ENCODE data around the gene NYAP2. TPM values are rescaled to one million over a fixed set of nuclear protein-coding genes. Genes with fewer than 3 reads are reported as not detected.

NYAP2 gene
- polyA plus RNA-seq (ENCODE audit: low read depth in 6 of 6), result not detected

DNA sequence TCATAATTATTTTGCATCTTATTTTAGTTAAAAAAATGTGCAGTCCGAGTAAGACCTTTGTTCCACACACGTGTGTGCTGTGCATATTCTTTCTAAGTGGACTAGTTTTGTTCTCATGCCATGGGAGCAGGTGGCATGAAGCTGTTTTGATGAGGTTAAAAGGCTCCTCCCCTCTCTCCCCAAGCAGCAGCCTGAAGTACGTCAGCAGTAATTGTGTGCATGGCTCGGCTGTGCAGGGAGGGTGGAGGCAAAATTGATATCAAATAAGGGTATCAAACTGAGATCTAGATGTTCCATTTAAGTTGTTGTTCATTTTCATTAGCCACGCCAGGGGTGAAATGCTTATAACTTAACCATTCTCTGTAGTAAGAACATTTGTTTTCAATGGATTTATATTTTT, at the start of gene NYAP2:
NYAP2 (plus strand) TSS at position 207 of the 400 bp plus-strand sequence. CDS start 9,171 bp downstream, outside the sequence.
- no peak within 1 kb of the TSS for H3K4me3 Mint-ChIP-seq
- no peak within 1 kb of the TSS for H3K27ac Mint-ChIP-seq
- H3K9me3 Mint-ChIP-seq, result peaks cover 0 to 2% (median 0%) of the 10 kb centered on the region in 7 donors
- H3K36me3 Mint-ChIP-seq, result no peaks in the 10 kb centered on the region
- ATAC-seq (ENCODE audit: low read depth in 2 of 2), result no peak
- peaks cover 0 to 8% (median 5%) of the 10 kb centered on the region in 3 donors for H3K27me3 Mint-ChIP-seq
- DNase-seq, result no peak
- H3K4me1 Mint-ChIP-seq, result peaks cover 0 to 2% (median 0%) of the 10 kb centered on the region in 3 donors

DNA sequence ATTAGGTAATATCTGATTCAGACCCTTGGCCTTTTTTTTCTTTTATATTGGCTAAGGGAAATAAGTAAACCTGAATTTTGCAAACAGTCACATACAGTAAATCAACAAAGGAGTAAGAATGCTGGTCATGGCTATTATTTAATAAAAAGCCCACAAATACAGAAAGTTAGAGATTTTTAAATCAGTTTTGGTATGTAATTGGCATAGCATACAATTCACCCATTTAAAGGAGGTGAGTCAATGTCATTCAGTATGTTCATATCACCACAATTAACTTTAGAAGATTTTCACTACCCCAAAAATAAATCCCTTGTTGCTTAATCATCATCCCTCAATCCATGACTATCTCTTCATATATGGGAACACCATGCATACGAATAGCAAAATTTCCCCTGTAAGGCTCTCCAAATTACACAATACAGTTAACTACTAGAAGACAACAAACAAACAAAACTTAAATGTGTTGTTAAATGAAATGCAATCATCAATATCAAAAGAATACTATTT, 45.9 kb upstream of the NYAP2 start:
- Mint-ChIP-seq H3K27ac (no peak overlapping the region), H3K4me1 (no peaks in the 10 kb centered on the region), H3K4me3 (no peak overlapping the region), H3K36me3 (no peaks in the 10 kb centered on the region), H3K27me3 (peaks cover 10 to 23% (median 16%) of the 10 kb centered on the region in 3 donors), H3K9me3 (no peaks in the 10 kb centered on the region)
- no peak for ATAC-seq (ENCODE audit: low read depth in 2 of 2)
- no peak for DNase-seq

DNA sequence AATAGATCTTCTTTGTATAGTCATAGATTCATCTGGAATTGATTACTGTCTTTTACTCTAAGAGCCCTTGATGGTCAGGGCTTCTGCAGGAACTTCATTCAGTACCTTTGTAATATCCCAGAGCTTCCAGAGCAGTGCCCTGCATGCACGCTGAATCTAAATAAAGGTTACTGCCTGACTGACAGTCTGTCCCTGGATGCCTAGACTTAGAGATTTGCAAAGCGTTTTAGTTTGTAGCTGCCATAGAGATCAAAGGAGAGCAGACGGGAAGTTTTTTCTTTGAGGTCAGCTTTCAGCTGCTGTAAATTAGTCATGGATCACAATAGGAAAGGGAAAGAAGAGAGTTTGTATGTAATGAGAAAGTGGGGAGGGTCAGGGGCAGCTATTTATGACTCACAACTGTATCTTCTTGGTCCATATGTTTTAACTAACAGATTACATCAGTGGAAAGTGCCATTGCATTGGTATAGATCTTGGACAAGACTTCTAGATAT, 45.2 kb upstream of the NYAP2 start:
- Mint-ChIP-seq H3K27ac (no peak overlapping the region), H3K9me3 (no peaks in the 10 kb centered on the region), H3K27me3 (peaks cover 10 to 23% (median 16%) of the 10 kb centered on the region in 3 donors), H3K36me3 (no peaks in the 10 kb centered on the region), H3K4me1 (no peaks in the 10 kb centered on the region), H3K4me3 (no peak overlapping the region)
- ATAC-seq (ENCODE audit: low read depth in 2 of 2), result no peak
- no peak for DNase-seq

DNA sequence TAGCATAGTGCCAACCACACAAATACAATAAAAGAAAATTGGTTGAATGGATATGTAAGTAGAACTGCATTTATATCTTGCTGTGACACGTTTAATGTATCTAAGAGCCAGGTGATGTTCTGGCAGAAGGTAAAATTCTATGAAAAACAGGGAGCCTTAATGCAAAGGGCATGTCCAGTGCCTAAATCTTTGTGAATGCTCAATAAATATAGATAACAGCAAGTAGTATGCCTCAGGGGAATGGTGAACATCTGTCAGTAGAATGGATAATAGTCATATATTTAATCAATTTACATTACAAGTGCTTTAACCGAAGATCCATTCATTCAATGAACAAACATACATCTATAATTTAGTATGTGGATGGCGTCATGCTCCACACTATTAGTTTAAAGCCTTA, 43.7 kb upstream of the NYAP2 start:
- ATAC-seq (ENCODE audit: low read depth in 2 of 2), result no peak
- Mint-ChIP-seq H3K9me3 (no peaks in the 10 kb centered on the region), H3K4me1 (no peaks in the 10 kb centered on the region), H3K36me3 (no peaks in the 10 kb centered on the region), H3K4me3 (no peak overlapping the region), H3K27ac (no peak overlapping the region), H3K27me3 (peaks cover 8 to 19% (median 11%) of the 10 kb centered on the region in 3 donors)
- no peak for DNase-seq

DNA sequence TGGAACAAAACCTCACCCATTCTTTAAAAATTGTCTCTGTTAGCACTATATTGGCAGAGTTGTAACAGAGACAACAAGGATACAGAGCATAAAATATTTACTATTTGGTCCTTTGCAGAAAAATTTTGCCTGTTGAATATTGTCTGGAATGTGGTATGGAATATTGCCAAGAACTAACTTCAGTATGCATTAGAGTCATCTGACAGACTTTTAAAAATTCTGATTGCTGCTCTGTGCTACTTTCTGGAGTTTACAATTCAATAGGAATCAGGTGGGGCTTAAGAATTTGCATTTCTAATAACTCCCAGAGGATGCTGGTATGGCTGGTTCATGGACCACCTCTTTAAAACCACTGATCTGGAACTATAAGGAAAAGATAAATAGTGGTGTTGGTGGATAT, 32.8 kb upstream of the NYAP2 start:
- H3K36me3 Mint-ChIP-seq, result no peaks in the 10 kb centered on the region
- DNase-seq (no peak), ATAC-seq (ENCODE audit: low read depth in 2 of 2) (no peak)
- no peak overlapping the region for H3K27ac Mint-ChIP-seq
- peaks cover 0 to 3% (median 0%) of the 10 kb centered on the region in 7 donors for H3K9me3 Mint-ChIP-seq
- no peaks in the 10 kb centered on the region for H3K4me1 Mint-ChIP-seq
- peaks cover 0 to 12% (median 2%) of the 10 kb centered on the region in 3 donors for H3K27me3 Mint-ChIP-seq
- H3K4me3 Mint-ChIP-seq, result no peak overlapping the region

DNA sequence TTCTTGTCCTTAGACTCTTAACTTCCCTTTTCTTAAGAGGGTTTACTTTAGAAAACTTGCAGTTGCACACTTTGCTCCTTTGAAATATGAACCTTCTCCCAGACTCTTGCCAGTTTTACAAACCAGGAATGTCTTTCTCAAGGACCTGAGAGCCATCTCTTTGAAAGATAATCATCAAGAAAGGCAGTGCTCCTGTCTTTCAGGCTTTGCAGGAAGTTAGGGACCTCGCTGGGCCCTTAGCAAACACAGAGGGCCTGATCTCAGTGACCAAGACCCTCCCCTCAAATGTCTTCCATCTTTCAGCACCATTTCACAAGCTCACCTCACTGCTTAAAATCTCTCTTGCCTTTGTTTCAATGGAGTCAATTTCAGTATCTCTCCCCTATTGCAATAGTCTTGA, 32.0 kb upstream of the NYAP2 start:
- Mint-ChIP-seq H3K4me3 (no peak overlapping the region), H3K27me3 (peaks cover 0 to 13% (median 5%) of the 10 kb centered on the region in 3 donors), H3K36me3 (no peaks in the 10 kb centered on the region), H3K27ac (no peak overlapping the region), H3K9me3 (peaks cover 0 to 3% (median 0%) of the 10 kb centered on the region in 7 donors), H3K4me1 (no peaks in the 10 kb centered on the region)
- DNase-seq, result no peak
- ATAC-seq (ENCODE audit: low read depth in 2 of 2), result no peak

DNA sequence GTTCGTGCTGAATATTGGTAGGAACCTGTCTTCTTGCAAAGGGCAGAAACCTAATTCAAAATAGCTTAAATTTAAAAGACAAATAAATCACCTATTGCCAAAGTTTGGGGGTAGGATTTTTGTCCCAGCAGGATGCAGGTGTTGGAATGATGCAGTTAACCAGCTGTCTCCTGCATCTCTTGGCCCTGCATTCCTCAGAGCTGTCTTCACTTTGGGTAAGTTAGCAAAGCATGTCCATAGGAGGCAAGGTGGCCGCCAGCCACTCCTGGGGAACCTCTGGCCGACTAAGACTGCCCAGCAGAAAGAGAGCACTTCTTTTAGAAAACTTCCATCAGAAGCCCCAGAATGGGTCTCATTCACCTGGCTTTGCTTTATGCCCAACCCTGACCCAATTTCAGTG, 20.5 kb upstream of the NYAP2 start:
- Mint-ChIP-seq H3K4me1 (no peaks in the 10 kb centered on the region), H3K27me3 (peaks cover 0 to 4% (median 0%) of the 10 kb centered on the region in 3 donors), H3K27ac (no peak overlapping the region), H3K36me3 (no peaks in the 10 kb centered on the region), H3K9me3 (peaks cover 0 to 3% (median 0%) of the 10 kb centered on the region in 7 donors), H3K4me3 (no peak overlapping the region)
- DNase-seq, result no peak
- ATAC-seq (ENCODE audit: low read depth in 2 of 2), result no peak

DNA sequence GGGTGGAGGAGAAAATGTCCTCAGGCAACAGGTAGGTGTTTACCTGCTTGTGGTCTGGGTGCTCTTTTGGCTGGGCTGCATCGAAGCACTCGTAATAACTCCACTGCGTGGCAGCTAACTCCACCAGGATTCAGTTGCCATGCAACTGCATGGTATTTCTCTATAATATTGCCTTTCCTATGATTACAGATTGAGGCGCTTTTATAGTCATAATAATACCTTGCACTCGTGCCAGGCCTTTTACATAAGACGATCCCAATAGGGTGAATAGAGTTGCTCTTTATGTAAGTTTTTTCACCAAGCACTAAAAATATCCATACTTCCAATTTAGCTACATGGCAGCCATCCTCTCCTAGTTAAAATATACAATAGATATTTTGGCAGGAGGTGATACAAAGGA, 19.7 kb upstream of the NYAP2 start:
- DNase-seq (no peak), ATAC-seq (ENCODE audit: low read depth in 2 of 2) (no peak)
- Mint-ChIP-seq H3K27me3 (peaks cover 0 to 4% (median 1%) of the 10 kb centered on the region in 3 donors), H3K9me3 (peaks cover 0 to 3% (median 0%) of the 10 kb centered on the region in 7 donors), H3K36me3 (no peaks in the 10 kb centered on the region), H3K27ac (no peak overlapping the region), H3K4me1 (no peaks in the 10 kb centered on the region), H3K4me3 (no peak overlapping the region)

DNA sequence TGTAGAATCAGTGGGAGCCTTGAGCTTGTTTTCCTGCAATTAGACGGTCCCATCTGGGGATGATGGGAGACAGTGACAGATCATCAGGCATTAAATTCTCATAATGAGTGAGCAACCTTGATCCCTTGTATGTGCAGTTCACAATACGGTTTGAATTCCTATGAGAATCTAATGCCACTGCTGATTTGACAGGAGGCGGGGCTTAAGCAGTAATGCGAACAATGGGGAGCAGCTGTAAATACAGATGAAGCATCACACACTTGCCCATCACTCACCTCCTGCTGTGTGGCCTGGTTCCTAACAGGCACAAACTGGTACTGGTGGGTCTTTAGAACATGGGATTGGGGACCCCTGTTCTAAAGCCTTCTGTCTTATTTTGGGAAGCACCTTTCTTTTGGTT, 17.9 kb upstream of the NYAP2 start:
- H3K9me3 Mint-ChIP-seq, result peaks cover 0 to 3% (median 0%) of the 10 kb centered on the region in 7 donors
- no peak overlapping the region for H3K4me3 Mint-ChIP-seq
- no peaks in the 10 kb centered on the region for H3K4me1 Mint-ChIP-seq
- no peak for ATAC-seq (ENCODE audit: low read depth in 2 of 2)
- DNase-seq, result no peak
- peaks cover 0 to 5% (median 4%) of the 10 kb centered on the region in 3 donors for H3K27me3 Mint-ChIP-seq
- no peaks in the 10 kb centered on the region for H3K36me3 Mint-ChIP-seq
- H3K27ac Mint-ChIP-seq, result no peak overlapping the region

DNA sequence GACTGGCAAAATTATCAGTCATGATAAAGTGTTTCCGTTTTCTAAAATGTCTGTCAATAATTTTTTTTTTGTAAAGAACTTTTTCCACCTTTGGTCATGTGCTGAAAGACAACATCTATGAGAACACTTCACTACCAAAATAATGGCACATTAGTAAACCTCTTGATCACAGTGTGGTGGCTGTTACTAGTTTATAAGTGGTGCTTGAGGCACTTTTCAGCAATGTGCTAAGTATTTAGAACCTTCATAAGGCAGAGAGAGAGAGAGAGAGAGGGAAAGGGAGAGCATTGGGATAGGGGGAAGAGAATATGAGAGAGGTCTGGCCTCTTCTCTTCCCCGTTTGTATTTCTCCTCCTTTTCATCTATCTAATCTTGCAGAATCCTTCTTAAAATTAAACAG, 1.1 kb upstream of the NYAP2 start:
- ATAC-seq (ENCODE audit: low read depth in 2 of 2) (no peak), DNase-seq (no peak)
- Mint-ChIP-seq H3K4me1 (peaks cover 0 to 2% (median 0%) of the 10 kb centered on the region in 3 donors), H3K9me3 (peaks cover 0 to 3% (median 0%) of the 10 kb centered on the region in 7 donors), H3K27ac (no peak overlapping the region), H3K36me3 (no peaks in the 10 kb centered on the region), H3K4me3 (no peak overlapping the region), H3K27me3 (peaks cover 0 to 8% (median 4%) of the 10 kb centered on the region in 3 donors)

DNA sequence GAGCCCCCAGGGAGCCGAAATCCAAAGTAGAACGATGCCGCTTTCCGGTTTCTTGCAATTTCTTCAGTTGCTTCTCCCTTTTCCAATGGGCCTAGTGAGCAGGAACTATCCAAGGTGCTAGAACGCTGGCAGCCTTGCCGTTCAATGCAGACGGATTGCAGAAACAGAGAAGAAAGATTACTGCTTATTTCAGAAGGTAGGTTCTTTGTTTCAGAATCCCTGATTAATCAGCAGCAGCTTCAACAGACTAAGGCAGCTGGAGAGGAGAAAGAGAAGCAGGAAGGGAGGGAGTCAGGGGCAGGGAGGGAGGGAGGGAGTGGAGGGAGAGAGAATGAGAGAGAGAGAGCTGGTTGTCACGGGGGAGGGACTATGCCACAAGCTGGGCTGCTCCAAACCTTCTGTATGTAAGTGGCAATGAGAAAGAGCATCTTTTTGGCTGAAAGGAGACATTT, 576 bp downstream of the NYAP2 start:
- no peaks in the 10 kb centered on the region for H3K9me3 Mint-ChIP-seq
- no peak overlapping the region for H3K4me3 Mint-ChIP-seq
- peaks cover 0 to 2% (median 0%) of the 10 kb centered on the region in 3 donors for H3K4me1 Mint-ChIP-seq
- peaks cover 0 to 9% (median 8%) of the 10 kb centered on the region in 3 donors for H3K27me3 Mint-ChIP-seq
- no peak overlapping the region for H3K27ac Mint-ChIP-seq
- DNase-seq (no peak), ATAC-seq (ENCODE audit: low read depth in 2 of 2) (no peak)
- H3K36me3 Mint-ChIP-seq, result no peaks in the 10 kb centered on the region

DNA sequence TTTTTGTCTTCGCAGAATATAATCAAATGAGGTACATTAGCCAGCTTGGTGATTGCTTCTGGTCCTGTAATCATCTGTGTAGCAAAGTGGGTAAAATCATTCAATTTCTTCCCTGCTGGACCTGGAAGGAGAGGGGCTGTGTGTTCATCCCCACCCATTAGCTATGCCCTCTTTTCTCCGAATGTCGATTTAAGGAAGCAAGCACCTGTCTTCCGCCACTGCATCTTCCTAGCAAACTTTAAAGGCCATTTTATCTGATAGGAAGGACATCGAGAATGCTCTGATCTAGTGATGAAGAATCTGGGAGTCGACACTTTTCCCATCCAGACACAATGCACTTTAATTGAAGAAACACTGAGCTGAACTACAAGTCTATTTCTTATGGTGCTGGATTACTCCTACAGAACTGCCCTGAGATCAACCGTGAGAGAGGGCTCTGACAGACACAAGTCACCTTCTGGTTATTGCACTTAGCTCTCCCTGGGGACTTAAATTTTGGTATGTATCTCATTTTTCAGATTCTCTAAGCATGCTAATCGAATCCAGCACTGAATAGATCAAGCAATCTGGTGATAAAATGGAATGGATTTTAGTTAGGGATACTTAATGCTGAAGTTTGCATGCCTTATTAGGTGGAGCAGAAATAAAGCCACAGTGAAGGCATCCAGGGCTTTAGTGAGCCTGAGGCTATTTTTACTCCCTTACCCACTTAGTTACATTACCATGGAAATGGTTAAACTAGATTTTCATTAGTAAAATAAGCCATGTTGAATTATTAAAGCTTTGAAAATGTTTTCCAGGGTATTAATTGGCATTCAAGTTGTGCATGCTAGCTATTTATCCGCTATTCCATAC, 1.3 kb downstream of the NYAP2 start:
- H3K36me3 Mint-ChIP-seq, result no peaks in the 10 kb centered on the region
- no peak overlapping the region for H3K4me3 Mint-ChIP-seq
- DNase-seq, result no peak
- peaks cover 0 to 2% (median 0%) of the 10 kb centered on the region in 3 donors for H3K4me1 Mint-ChIP-seq
- H3K27ac Mint-ChIP-seq, result no peak overlapping the region
- H3K27me3 Mint-ChIP-seq, result peaks cover 0 to 9% (median 8%) of the 10 kb centered on the region in 3 donors
- H3K9me3 Mint-ChIP-seq, result peaks cover 0 to 2% (median 0%) of the 10 kb centered on the region in 7 donors
- no peak for ATAC-seq (ENCODE audit: low read depth in 2 of 2)

DNA sequence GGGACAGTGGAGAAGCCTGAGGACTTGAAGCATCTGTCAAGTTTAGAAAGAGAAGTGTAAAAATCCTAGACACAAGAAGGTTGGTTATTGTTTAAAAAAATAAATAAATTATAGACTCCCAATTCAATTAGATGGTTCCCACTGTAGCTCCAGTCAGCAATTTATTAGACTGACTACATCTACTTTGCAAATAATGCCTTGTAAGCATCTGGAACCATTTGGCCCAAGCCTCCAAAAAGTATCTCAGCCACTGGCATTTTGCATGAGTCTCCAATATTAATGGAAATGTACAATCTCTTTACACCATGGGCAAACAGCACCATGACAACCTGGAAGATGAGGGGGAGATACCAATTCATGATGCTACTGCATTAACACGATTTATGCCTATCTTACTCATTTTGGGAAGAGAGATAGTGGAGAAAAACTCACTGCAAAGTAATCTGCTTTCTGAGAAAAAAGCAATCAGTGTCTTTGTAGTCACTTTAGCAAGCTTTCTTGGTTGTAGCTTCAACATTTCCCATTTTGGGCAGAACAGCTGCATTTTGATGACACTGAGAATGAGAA, 2.8 kb downstream of the NYAP2 start:
- Mint-ChIP-seq H3K27me3 (peaks cover 0 to 9% (median 8%) of the 10 kb centered on the region in 3 donors), H3K4me3 (no peak overlapping the region), H3K27ac (no peak overlapping the region), H3K9me3 (peaks cover 0 to 2% (median 0%) of the 10 kb centered on the region in 7 donors), H3K4me1 (peaks cover 0 to 2% (median 0%) of the 10 kb centered on the region in 3 donors), H3K36me3 (no peaks in the 10 kb centered on the region)
- ATAC-seq (ENCODE audit: low read depth in 2 of 2), result no peak
- no peak for DNase-seq
